Activated naive CD8-positive, alpha-beta T cell treated with anti-CD3 and anti-CD28 coated beads, Interleukin-2, amount 50 U/mL, for 24 hours (primary cell): ENCODE results near the gene STIP1.
A peak's percentile ranks its signal among the peaks of the same experiment; 100 is the strongest.

Source experiments
- ATAC-seq: fragments of 150-1000 bp; cut with Tn5 transposase; one replicate; pipeline ENCODE4 v1.10.0; 2021
- DNase-seq: peaks from one replicate; pipeline ENCODE4 v3.0.0; 2021
- H3K27ac Mint-ChIP-seq: one replicate; pipeline ENCODE4 v1.8.0; 2021; ENCODE audit warnings: mild to moderate bottlenecking, mixed read lengths
- H3K27me3 Mint-ChIP-seq: one replicate; pipeline ENCODE4 v1.8.0; 2021; ENCODE audit warnings: mixed read lengths
- H3K36me3 Mint-ChIP-seq: one replicate; pipeline ENCODE4 v1.8.0; 2021; ENCODE audit warnings: low read depth, mixed read lengths
- H3K4me1 Mint-ChIP-seq: one replicate; pipeline ENCODE4 v1.8.0; 2021; ENCODE audit warnings: mixed read lengths
- H3K4me3 Mint-ChIP-seq: one replicate; pipeline ENCODE4 v1.8.0; 2021; ENCODE audit warnings: mild to moderate bottlenecking, moderate library complexity, mixed read lengths
- H3K9me3 Mint-ChIP-seq: one replicate; pipeline ENCODE4 v1.8.0; 2021; ENCODE audit warnings: mixed read lengths

STIP1 gene

DNA sequence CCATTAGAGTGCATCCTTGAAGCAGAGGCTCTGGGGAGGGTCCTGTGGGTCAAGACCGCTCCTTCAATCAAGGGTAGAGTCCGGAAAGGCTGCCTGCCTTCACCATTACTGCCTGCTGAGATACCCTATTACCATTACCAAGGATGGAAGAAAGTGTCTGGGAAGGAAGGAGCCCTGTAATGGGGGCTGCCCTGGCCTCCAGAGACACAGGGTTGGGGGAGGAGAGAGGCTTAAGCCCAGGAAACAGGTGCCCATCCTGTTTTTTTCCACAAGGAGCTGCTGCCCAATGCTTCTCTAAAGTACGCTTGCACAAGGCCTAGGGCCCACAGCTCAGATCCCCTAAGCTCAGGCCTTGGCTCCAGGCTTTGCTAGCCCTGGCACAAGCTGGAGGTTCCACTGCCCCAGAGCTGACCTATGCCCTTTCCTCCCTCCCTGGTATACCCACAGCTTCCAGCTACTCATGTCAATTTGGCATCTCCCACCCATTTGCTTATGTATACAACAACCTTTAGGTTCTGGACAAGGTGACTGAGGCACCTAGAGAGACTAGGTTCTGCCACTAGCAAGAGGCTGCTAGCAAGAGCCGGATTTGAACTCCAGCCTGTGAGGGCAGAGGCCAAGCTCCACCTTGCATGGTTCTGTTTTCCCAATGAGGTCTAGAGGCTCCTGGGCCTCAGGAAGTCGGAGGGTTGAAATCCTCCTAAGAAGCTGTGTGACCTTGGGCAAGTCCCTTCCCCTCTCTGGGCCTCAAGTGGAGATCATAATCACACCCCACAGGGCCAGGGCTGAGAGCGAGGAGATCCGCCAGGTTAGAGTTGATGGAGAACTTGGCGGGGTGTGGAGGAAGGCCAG lies 63.8 kb downstream of the STIP1 start:
- no peaks in the 10 kb centered on the region for H3K9me3 Mint-ChIP-seq
- no peaks in the 10 kb centered on the region for H3K27me3 Mint-ChIP-seq
- H3K4me3 Mint-ChIP-seq, result no peak overlapping the region
- H3K4me1 Mint-ChIP-seq, result peaks cover 22% of the 10 kb centered on the region
- ATAC-seq, result no peak
- H3K36me3 Mint-ChIP-seq, result peaks cover 1% of the 10 kb centered on the region
- H3K27ac Mint-ChIP-seq, result no peak overlapping the region
- no peak for DNase-seq

DNA sequence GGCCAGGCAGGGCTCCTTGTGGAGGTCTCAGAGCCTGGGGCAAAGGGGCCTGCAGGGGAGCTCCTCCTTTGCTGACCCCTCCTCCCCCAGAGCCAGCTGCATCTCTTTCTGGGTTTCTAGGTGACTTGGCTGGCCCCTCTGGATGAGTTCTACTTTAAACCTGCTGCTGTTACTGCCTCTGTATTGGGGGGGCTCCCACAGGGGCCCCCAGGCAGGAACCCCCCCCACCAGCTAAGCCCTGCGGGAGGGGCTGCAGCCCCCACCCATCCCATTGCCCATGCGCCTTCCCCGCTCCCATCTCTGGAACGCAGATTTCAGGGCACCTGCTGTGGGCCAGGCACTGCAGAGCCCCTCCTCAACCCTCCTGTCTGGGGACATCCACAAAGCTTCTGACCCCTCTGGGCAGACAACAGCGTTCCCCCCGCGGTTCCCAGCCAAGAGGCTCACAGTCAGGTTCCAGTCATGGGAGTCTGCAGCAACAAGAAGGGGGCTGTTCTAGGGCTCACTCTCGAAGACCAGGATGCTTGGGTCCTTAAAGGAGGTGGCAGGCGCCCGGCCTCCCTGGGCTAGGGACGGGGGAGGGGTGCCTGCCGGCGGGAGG lies 64.5 kb downstream of the STIP1 start:
- Mint-ChIP-seq H3K4me1 (peaks cover 22% of the 10 kb centered on the region), H3K36me3 (peaks cover 1% of the 10 kb centered on the region), H3K27ac (no peak overlapping the region), H3K27me3 (no peaks in the 10 kb centered on the region), H3K9me3 (no peaks in the 10 kb centered on the region), H3K4me3 (no peak overlapping the region)
- peak; percentile 2 for ATAC-seq
- no peak for DNase-seq

DNA sequence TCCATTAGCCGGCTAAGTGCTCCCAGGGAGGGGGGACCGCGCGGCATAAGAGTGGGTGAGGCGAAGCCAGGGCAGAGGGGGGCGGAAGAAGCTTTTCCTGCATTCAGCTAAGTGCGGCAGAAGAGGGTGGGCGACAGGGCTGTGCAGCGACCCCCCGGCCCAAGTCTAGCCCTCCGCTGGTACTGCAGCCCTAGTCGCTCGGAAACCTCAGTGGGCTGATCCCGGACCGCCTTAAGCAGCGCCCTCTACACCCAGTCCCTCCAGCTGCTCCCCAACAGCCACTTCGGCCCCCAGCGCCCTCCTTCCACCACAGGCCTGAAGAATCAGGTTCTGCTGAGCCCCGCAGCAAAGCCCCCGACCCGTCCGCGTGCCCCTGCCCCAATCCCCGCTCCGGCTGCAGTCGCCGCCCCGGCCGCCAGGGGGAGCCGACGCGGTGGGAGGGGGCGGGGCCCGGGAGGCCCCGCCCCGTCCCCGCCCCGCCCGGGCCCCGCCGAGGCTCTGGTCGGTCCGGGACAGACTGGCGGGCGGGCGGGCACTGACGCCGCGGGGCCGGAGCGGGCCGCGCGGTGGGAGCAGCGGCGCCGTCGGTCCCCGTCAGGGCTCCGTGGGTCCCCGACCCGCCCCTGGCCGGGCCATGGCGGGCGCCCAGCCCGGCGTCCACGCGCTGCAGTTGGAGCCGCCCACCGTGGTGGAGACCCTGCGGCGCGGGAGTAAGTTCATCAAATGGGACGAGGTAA lies 65.2 kb downstream of the STIP1 start, which contains the start of gene PLCB3:
Gene PLCB3, plus strand, starts transcription at position 515 of the 737 bp plus-strand sequence. Its CDS starts 120 bp downstream, at position 635.
- H3K27ac Mint-ChIP-seq, result no peak within 1 kb of the TSS
- no peaks in the 10 kb centered on the region for H3K27me3 Mint-ChIP-seq
- ATAC-seq (peak; percentile 61), DNase-seq (peak; percentile 70)
- H3K4me3 Mint-ChIP-seq, result peak within 1 kb of the TSS; percentile 84
- H3K9me3 Mint-ChIP-seq, result no peaks in the 10 kb centered on the region
- H3K36me3 Mint-ChIP-seq, result no peaks in the 10 kb centered on the region
- H3K4me1 Mint-ChIP-seq, result peaks cover 22% of the 10 kb centered on the region

DNA sequence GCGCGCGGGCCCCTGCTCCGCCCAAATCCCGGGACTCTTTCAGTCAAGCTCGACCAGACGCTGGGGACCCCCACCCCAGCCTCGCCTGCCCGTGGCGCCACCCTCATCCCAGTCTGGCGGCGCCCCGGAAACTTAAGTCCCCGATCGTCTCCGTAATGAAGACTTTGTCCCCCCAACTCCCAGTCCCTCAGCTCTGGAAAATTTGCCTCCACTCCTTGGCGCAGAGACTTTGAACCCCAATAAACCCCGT lies 65.7 kb downstream of the STIP1 start:
- Mint-ChIP-seq H3K27ac (no peak overlapping the region), H3K4me1 (peaks cover 22% of the 10 kb centered on the region)

DNA sequence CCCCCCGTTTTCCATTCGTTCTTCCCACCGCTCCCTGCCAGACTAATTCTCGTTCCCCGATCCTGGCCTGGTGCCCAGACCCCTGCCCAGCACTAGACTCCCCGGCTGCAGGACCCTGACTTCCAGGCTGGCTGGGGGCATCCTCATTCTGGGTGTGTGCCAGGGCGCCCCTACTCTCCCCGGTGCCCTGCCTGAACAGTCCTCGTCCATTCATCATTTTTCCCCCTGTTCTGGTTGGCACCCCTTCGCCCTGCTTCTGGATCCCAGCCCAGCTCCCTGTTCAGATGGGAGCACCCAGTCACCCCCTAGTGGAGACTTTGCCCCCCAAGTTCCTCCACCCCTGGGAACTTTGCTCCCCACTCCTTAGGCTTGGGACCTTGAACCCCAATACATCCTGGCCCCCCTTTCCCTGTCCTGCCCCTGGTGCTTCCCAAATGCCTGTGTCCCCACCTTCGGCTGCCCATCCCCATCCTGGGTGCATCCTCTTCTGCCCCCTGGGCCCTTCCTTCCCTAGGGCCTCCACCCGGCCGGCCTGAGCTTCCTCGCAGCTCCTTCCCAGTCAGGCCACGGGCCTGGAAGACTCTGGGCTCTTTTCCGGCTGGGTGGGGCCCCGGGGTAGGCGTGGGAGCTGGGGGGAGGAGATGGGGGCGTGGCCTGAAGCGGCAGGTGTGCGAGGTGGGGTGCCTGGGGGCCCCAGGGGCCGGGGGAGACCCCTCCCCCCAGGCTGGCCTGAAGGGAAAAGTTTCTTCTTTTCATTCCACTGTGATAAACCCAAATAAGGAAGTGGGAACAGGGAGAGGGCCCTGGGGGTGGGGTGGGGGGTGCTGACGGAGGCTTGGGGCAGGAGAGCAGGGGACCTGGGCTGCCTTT lies 66.3 kb downstream of the STIP1 start:
- DNase-seq, result no peak
- H3K36me3 Mint-ChIP-seq, result no peaks in the 10 kb centered on the region
- H3K9me3 Mint-ChIP-seq, result no peaks in the 10 kb centered on the region
- ATAC-seq, result no peak
- no peaks in the 10 kb centered on the region for H3K27me3 Mint-ChIP-seq
- no peak overlapping the region for H3K27ac Mint-ChIP-seq
- H3K4me3 Mint-ChIP-seq, result peak overlapping the region; percentile 84
- peaks cover 18% of the 10 kb centered on the region for H3K4me1 Mint-ChIP-seq

More for the DNA sequence above, 65.7 kb downstream of the STIP1 start:
- Mint-ChIP-seq H3K27me3 (no peaks in the 10 kb centered on the region), H3K36me3 (no peaks in the 10 kb centered on the region), H3K9me3 (no peaks in the 10 kb centered on the region), H3K4me3 (peak overlapping the region; percentile 84)
- DNase-seq (no peak), ATAC-seq (no peak)

DNA sequence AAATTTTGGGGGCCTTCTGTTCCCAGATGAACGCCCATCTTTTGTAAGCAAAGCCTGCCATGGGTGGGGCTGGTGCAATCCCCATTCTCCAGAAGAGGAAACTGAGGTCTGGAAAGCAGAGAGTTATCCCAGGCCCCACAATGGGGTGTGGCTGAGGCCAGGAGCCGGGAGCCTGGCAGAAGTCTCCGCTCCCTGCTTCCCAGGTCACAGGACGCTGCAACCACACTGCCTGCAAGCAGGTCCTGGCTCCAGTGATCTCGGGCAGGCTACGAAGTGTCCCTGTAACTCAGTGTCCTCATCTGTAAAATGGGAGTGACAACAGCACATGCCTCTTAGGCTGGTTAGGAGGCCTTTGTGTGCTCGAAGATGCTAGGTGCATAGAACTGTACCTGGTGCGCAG lies 67.1 kb downstream of the STIP1 start:
- H3K27ac Mint-ChIP-seq, result no peak overlapping the region
- no peaks in the 10 kb centered on the region for H3K36me3 Mint-ChIP-seq
- no peak for ATAC-seq
- H3K27me3 Mint-ChIP-seq, result no peaks in the 10 kb centered on the region
- H3K4me1 Mint-ChIP-seq, result peaks cover 15% of the 10 kb centered on the region
- H3K4me3 Mint-ChIP-seq, result no peak overlapping the region
- DNase-seq, result no peak
- no peaks in the 10 kb centered on the region for H3K9me3 Mint-ChIP-seq

DNA sequence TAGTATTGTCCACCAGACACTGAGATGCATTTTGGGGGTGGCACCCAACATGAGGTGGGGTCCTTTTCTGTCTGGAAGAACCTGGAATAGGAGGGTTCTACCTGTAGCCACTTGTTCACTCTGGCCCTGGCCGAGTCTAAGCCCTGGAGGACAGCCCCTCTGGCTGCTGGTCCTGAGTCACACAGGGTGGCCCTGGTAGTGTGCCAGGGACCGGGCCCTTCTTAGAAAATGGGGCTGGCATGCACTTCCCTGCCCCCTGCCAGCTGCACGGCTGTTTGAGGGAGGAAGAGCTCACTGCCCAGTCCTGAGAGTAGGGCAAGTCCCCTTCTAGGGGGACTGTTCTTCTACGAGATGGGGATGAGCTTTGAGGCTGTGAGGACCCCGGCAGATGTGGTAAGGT lies 67.5 kb downstream of the STIP1 start:
- H3K36me3 Mint-ChIP-seq, result no peaks in the 10 kb centered on the region

More for the DNA sequence above, 67.5 kb downstream of the STIP1 start:
- no peak for DNase-seq
- H3K27me3 Mint-ChIP-seq, result no peaks in the 10 kb centered on the region
- no peak overlapping the region for H3K27ac Mint-ChIP-seq
- H3K9me3 Mint-ChIP-seq, result no peaks in the 10 kb centered on the region
- peaks cover 14% of the 10 kb centered on the region for H3K4me1 Mint-ChIP-seq
- ATAC-seq, result no peak
- H3K4me3 Mint-ChIP-seq, result no peak overlapping the region
